GM19468 (cell line): ENCODE results near the gene TGIF2.

Experiments
- ATAC-seq: cut with Tn5 transposase; IDR thresholded peaks from one replicate; pipeline ENCODE4 v1.9.1; 2021; ENCODE audit warnings: mild to moderate bottlenecking, moderate library complexity, moderate number of reproducible peaks; ENCODE audit not compliant: unreplicated experiment; ENCODE audit errors: extremely low read depth

TGIF2 gene

DNA sequence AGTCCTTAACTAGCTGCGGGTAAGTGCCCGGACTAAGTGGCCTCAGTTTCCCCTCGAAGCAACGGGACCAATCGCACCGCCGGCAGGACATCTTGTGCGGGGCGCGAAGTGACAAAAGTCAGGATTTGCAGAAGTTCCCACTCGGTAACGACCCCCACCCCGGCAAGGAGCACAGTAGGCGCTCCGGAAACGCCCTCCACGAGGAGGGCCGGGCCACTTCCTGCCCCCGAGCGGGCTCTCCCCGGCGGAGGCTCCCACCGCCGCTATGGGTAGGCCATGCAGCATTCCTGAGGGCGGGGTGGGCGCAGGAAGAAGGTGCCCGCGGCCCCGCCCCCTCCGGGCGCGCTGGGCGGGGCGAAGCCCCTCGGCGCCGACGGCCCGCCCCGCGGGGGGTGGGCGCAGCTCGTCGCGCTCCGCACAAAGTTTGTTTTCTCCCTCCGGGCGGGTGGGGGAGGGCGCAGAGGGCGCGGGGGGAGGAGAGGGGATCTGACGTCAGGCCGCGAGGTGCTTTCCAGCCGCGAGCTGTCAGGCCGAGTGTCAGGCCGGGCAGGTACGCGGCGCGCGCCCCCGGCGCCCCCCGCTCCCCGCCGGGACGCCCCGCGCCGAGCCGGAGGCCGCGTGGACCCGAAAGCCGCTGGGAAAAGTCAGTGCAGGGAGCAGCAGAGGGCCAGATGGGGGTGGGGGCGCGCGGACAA is at the start of gene TGIF2:
Gene TGIF2, plus strand, starts transcription at position 495 of the 695 bp plus-strand sequence. CDS start 5,178 bp downstream, outside the sequence.
- peak; percentile 72 for ATAC-seq

DNA sequence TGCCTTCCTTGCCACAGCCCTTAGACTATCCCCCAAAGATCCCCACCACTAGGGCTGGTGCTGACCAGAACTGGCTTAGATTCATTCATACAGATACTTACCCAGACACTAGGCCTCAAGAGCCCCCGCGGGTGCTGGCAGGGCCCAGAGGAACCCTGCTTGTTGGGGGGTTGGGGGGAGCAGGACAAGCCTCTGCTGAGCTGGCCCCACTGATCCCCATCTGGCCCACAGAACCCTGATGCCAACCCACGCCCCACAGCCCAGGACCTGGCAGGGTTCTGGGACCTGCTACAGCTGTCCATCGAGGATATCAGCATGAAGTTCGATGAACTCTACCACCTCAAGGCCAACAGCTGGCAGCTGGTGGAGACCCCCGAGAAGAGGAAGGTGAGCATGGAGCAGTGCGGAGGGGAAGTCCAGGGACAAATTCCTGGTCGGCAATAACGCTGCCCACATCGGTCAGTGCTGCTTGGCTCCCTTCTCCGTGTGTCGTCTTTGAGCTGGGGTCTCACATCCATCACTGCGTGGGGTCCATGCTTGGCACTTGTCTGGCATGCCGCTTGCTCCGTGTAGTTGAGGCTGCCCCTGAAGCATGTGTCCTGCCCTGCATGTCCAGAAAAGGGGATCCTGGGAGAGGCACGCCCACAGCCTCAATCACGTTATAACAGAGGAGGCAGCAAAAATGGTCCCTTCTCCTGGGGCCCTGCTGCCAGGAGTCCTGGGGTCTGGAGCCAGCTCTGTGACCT is 47.6 kb upstream of the TGIF2 start:
- ATAC-seq: no peak

DNA sequence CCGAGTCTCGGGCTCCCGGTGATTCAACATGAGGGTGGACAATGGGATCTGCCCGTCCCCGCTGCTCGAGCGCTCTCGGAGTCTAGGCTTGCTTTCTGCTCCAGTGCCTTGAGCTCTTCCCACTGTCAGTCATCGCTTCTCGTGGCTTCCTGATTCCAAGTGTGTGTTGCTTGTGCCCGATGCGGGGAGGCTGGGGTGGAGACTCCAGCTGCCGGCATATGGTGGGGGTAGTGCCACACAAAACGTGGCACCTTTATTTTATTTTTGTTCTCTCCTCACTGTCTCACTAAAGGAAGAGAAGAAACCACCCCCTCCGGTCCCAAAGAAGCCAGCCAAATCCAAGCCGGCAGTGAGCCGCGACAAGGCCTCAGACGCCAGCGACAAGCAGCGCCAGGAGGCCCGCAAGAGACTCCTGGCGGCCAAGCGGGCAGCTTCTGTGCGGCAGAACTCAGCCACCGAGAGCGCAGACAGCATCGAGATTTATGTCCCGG is 46.8 kb upstream of the TGIF2 start:
- no peak for ATAC-seq

DNA sequence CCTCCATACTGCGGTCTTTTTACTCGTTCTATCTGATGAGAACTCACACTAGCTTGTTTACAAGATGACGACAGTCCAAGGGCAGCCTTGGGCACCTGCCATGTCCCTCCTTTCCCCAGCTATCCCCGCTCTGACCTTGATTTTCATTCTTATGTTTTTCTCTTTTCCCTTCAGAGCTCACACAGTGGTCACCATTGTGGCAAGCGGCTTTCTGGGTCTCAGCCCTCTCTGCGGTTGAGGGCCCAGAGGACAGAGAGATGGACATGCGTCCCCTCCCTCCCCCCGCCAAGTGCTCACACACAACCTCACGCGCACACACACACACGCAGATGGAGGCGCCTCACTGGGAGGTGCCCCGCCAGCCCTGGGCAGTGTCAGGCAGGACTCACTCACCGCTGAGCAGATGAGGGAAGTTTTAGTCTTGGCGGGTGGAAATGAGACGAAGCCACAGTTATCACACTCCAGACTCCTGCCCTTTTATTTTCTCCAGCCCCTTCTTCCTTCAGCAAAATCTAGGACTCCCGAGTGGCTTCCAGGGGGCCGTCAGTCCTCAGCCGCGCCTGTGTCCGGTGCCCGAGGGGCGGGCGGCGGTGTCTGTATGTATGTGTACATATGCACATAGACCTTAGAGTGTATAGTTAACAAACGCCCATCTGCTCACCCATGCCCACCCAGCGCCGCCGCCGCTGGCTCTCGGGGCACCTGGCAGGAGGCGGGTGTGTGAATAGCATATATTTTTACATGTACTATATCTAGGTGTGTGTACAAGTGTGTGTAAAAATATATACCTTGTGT is 45.9 kb upstream of the TGIF2 start:
- no peak for ATAC-seq

DNA sequence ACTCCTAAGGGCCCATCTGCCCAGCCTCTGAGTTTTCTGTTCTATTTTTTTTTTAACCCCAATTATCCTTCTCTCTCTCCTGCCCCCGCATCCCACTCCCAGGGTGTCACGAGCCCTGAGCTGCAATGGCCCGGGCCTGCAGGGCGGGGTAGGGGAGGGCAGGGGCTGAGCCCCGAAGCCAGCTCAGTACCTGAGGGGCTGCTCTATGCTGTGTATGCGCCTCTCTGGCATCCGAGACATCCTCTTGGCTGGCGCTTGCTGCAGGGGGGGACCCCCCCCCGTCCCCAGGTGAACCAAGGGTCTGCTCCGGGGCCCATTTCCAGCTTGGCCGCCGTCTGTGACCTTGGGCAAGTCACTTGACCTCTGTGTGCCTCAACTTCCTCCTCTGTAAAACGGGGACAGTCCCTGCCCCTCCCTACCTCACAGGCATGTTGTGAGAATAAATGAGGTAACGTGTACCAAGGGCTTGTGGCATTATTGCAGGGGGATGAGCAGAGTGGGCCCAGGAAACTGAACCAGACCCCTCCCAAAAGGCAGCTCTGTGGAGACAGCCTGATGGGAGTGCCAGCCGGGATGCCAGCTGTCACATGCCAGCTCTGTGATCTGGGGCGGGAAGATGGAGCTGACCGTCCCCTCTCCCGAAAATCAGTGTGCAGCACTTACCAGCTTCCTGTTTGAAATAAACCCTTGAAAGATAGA is 45.1 kb upstream of the TGIF2 start:
- ATAC-seq: no peak

DNA sequence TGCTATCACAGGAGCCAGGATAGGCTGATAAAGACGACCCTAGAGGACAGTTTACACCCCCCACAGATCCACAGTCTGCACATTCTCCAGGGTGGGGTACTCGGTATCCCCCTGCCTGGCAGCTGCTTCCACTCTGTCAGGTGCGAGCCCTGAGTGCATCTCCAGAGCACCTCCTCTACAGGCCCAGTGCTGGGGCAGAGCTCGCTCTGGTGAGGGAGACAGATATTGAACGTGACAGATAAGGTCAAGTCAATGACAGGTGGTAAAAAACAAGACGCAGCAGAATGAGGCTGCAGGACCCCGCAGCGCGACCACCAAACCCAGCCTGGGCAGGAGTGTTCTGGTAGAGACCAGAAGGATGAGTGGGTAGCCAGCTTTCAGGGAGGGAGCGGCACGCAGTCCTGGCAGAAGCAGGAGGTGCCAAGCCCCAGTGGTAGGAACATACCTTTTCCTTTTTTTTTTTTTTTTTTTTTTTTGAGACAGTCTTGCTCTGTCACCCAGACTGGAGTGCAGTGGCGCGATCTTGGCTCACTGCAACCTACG is 44.5 kb upstream of the TGIF2 start:
- ATAC-seq: no peak

DNA sequence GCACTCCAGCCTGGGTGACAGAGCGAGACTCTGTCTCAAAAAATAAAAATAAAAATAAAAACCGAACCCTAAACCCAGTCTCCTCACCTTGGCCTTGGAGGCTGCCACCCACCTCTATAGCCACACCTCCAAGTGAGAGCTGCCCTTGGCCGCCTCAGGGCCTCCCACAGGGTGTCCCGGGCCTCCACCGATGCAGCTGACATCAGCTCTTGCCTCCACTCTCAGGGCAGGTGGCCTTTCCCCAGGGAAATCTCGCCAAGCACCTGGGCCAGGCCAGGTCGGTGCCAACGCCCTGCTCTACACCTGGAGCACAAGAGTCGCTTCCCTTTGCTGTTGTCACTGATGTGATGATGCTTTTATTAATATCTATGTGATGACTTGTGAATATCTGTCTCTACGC is 41.0 kb upstream of the TGIF2 start:
- ATAC-seq: no peak

DNA sequence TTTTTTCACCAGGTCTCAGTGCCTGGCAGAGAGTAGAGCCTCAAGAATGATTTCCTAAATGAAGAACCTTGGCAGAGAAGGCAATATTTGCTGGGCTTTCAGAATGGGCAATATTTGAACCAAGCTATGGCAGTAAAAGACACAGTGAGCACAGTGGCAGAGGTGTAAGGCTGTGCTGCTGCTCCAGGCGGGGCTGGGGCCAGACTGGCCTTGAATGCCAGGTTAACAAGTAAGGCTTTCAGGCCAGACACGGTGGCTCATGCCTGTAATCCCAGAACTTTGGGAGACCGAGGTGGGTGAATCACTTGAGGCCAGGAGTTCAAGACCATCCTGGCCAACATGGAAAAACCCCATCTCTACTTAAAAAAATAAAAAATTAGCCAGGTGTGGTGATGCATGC is 40.6 kb upstream of the TGIF2 start:
- ATAC-seq: no peak

DNA sequence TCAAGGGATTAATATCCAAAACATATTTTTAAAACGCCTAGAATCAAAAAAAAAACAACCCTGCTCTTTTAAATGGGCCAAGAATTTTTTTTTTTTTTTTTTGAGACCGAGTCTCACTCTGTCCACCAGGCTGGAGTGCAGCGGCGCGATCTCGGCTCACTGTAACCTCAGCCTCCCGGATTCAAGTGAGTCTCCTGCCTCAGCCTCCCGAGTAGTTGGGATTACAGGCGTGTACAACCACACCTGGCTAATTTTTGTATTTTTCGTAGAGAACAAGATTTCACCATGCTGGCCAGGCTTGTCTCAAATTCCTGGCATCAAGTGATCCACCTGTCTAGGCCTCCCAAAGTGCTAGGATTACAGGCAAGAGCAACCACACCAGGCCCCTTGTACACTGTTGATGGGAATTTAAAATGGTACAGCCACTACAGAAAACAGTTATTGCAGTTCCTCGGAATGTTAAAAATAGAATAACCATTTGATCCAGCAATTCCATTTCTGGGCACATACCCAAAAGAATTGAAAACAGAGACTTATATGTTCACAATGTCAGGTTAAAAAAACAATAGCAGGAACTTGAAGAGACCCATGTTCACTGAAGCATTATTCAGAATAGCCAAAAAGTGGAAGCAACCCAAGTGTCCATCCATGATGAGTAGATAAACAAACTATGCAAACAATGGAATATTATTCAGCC is 35.2 kb upstream of the TGIF2 start:
- no peak for ATAC-seq

DNA sequence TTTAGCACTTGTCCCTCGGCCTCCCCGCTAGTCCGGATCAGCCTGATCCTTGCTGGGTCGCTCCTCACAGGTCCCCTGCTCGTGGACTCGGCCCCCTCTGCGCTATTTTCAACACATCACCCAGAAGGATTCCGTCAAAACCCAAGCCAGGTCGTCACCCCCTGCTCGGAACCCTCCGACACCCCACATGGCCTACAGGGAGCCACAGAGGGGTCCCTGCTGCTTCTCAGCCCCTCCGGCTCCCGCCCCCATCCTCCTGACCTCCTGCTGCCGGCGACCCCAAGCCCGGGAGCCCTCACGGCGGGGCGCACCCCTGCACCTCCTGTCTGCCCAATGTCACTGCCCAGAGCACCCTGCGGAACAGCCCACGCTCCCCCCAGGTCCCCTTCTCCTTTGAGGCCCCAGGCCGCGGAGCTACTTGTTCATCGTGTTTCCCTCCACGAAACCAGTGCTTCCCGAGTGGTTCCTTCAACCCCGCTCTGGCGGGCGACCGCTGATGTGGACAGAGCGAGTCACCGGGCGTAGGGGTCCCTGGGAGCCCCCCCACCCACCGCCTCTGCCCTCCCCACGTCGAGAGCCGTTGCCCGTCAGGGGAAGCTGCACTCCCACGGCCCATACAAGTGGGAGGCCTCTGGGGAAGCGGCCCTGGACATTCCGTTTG is 32.7 kb upstream of the TGIF2 start:
- ATAC-seq: no peak

DNA sequence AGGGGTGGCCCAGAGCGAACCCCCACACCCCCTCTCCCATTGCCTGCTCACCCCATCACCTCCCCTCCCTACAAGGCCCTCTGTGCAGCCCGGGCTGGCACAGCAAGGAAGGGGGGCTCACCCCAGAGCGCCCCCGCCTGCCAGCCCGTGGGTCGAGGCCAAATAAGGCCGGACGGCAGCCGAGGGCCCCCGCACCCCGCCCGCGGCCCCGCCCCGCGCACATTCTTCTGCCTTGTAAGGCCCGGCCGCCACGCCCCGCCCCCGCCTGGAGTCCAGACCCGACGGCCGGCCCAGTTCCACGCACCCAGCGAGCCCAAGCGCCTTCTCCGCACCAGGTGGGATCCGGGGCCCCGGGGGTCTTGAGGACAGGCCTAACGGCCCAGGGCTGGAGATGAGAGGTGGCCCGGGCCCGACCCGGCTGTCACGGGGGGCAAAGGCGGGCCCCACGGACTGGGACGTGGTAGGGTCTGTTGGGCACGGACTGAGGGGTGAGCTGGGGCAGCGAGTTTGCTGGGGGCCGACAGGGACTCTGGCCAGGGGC is 32.1 kb upstream of the TGIF2 start, which contains the start of gene MYL9:
Gene MYL9, plus strand, starts transcription at position 293 of the 541 bp plus-strand sequence. CDS start 3,366 bp downstream, outside the sequence.
- no peak for ATAC-seq

DNA sequence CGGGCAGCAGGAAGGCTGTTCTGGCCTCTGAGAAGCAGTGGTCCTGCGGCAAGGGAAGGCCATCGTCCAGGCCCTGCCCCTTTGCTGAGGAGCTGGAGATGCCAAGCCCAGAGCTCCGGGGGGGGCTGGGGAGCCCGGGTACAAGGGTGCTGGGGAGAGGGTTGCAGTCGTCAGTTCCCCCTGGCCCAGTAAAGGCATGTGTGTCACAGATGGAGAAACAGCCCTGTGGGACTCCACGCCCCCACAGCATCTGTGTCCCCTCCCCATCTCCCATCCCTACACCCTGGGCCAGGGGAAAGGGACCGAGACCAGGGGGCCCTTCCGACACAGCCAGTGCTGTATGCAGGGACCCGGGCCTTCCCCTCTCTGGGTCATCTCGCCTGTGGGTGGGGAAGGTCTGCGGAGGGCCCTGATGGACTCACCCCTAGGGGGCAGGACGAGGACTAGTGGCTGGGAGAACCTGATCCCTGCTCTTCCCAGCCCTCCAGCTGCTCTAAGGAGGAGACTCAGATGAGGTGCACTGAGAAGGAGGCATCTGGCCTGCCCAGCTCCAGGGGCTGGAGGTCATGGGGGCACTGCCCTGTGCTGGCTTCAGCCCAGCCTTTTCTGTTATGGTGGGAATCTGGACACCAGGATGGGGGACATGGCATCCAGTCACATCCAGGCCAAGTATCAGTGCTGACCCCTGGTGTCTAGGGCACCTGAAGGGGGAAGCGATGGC is 31.5 kb upstream of the TGIF2 start:
- ATAC-seq: no peak

DNA sequence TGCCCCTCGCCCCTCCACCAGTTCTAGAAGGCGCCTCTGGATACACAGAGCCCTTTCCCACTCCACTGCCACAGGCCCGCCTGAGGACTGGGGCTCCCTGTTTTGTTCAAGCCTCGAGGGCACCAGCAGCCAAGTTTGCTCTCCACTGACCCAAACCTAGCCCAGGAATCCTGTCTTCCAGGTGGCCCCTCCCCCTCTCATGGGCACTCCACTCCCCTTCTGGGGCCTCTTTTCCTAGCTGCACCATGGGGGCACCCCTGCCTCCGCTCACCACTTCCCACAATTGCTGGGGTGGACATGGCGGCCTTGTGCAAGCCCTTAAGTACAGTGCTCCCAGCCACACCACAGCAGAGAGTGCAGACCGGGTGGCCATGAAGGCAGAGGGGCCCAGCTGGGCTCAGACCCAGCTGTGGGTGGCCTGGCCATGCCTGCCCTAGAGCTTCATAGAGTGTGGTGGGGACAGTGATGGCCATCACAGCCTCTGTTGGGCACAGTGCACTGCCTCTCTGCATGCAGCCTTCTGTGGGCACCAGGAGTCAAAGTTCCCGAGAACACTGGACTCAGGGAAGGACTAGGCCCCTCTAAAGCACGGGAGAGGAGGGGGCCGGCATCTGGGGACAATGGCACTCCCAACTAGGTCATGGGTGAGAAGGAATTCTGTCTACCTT is 30.7 kb upstream of the TGIF2 start:
- no peak for ATAC-seq

DNA sequence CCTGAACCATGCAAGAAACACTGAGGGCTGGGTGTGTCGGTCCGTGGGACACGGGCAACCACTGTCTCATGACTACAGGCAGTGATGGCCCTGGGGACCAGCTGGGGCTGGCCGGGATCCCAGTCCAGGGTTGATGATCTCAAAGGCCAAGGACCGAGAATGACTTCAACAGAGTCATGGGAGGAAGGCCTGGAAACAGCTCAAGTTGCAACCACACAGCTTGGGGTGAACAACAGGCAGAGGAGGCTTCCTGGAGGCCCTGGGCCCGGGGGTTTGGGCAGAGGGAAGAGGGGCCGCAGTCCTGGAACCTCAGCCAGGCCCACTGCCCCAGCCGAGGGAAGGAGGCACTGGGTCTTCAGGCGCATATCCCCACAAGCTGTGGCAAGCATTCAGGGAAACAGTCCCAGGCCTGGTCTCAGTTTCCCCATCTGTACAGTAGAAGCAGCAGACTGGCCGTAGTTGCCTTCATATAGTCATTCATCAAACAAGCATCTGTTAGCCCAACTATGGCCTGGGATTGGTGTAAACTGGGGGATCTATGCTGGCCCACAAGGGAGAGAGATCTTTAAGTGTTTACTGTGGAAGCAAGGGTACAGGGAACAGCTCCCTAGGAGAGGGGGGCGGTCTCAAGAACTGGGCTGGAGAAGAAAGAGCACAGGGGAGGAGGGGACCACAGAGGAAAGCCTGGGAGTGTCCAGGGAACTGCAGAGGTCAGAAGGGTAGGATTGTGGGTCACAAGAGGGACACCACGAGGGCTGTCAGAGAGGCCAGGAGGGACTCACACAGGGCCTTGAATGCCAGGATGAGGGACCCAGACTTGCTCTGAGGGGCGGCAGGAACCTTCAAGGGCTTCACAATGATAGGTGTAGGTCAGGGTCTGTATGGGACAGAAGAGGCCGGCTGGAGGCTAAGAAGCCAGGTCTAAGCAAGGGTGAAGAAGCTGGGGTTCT is 29.9 kb upstream of the TGIF2 start:
- no peak for ATAC-seq

DNA sequence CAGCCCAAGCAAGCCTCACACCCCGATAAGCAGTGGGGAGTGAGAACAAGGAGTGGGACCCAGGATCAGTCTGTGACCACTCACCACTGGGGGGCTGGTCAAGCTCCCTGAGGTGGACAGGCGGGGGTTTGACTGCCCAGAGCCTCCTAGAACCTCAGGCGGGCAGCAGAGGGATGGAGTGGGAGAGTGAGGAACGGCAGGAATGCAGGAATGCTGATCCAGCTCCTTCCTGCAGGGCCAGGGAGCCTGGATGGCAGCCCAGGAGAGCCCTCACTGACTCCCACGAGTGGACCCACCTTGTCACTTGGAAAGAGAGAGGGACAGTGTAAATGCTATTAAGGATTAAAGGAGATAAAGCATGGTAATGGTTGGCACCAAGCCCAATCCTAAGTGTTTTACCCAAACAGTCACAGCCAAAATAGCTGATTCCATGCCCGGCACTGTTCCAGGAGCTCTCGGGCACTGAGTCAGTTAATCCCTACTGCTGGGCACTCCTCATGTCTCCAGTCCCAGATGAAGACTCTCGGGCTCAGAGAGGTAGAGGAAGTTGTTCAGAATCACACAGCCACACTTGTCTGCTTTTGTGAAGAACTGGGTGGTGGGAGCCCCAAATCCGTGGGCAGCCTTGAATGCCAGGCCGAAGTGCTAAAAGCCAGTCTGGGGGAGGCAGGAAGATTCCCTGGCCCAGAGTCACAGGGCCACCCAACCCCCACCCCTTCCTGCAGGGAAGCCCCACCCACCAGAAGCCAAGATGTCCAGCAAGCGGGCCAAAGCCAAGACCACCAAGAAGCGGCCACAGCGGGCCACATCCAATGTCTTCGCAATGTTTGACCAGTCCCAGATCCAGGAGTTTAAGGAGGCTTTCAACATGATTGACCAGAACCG is 29.0 kb upstream of the TGIF2 start:
- no peak for ATAC-seq
